NCI-H146 (cell line): Measurements from ENCODE around the gene FUT2.

ENCODE experiments used
- DNase-seq: peaks from one replicate; lab custom pipeline; 2025; lab: John Stamatoyannopoulos, UW

Gene FUT2

DNA sequence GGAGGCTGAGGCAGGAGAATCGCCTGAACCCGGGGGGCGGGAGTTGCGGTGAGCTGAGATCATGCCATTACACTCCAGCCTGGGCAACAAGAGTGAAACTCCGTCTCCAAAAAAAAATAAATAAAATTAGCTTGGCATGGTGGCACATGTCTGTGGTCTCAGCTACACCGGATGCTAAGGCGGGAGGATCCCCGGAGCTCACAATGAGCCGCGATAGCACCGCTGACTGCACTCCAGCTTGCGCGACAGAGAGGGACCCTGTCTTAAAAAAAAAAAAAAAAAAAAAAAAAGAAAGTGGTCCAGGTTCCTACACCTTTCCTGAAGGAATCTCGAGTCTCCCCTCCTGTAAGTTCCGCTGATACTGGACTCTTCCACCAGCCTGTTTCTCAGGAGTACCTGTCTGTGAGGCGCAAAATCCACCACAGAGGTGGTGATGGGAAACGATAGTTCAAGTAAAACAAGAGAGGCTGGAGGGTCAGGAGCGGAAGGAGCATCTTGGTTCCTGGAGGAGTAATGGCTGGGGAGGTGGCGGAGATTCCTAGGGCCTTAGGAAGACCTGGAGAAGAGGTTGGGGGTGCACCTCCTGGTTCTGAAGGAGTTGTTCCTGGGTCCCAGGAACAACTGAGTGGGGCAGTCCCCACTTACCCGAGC is 56.2 kb downstream of the FUT2 start:
- no peak for DNase-seq

DNA sequence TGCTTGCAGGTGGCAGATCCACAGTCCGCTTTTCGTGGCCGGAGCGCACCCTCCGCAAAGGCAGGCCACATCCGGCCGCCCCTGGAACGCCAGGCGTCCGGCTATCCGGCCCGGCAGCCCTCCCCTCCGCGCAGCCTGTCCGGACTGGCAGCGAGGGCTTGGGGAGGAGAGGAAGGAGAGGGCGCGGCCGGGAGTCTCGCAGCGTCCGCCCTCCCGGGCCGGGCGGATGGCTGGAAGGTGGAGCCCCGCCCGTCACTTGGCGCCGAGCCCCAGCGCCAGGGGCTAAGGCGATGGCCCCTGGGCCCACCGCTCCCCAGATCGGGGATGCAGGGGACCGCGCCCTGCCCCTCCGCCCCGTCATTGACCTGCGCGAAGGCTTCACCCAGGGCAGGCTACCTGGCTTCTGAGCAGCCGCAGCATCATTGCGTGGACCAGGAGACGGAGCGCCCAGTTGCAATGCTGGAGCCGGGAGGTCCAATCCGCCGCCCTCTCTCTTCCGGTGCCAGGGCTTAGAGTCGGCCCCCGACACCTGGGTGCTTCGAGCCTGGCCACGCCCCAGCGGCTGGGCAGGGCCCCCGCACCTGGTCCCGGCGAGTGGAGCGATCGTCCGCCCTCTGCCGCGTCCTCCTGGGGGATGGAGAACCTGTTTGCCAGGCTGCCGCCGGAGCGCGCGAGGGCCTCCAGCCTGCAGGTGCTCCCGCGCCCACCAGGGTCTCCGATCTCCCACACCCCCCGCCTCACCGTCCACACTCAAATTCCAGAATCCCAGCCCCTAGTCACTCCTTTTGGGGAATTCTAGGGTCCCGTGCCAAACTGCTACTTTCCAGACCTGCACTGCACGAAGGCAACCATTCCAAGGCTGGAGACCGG is 57.0 kb downstream of the FUT2 start, which contains the start of gene FUT1:
FUT1 (minus strand) TSS at position 146 of the 870 bp plus-strand sequence. CDS start 1,360 bp downstream, outside the sequence.
- DNase-seq: peak; percentile 98

- peak; percentile 32 for DNase-seq
Measured at GRCh38 chr19:48755084-48755641, 59.4 kb downstream of the FUT2 start, which contains the start of gene FGF21. Gene FGF21 (plus strand): TSS chr19:48755524. CDS start chr19:48756237, 713 bp downstream.
